Spleen (tissue), 11 donors: Measurements from ENCODE around the gene CRHR2. TPM values are rescaled to one million over a fixed set of nuclear protein-coding genes. Genes with fewer than 3 reads are reported as not detected.
A peak's percentile ranks its signal among the peaks of the same experiment; 100 is the strongest.

Experiments
- DNase-seq: peaks from one replicate; pipeline ENCODE4 v3.0.0-alpha.2; 2020
- H3K27ac ChIP-seq, 8 donors: fragments of 200-600 bp; sonication (generic) in 7 of 8; 1 replicate in 4 of 8; 2 replicates in 4 of 8; pipeline versions ENCODE4 v1.5.0 to v1.8.0; 2016 to 2021; ENCODE audit warnings: inconsistent platforms in 4 of 8, mild to moderate bottlenecking in 4 of 8, moderate library complexity in 1 of 8
- H3K27me3 ChIP-seq, 7 donors: fragments of 200-600 bp; sonication (generic) in 6 of 7; replicated peaks in 1 of 7; 1 replicate in 4 of 7; 2 replicates in 3 of 7; pipeline versions ENCODE4 v1.5.0 to v1.8.0; 2016 to 2021; ENCODE audit warnings: inconsistent platforms in 3 of 7, mild to moderate bottlenecking in 1 of 7
- H3K36me3 ChIP-seq, 6 donors: fragments of 200-600 bp; sonication (generic) in 5 of 6; 1 replicate in 4 of 6; 2 replicates in 2 of 6; pipeline versions ENCODE4 v1.5.0 to v1.8.0; 2016 to 2021; ENCODE audit warnings: inconsistent platforms in 2 of 6
- H3K4me1 ChIP-seq, 6 donors: fragments of 200-600 bp; sonication (generic) in 5 of 6; 1 replicate in 3 of 6; 2 replicates in 3 of 6; pipeline versions ENCODE4 v1.5.0 to v1.8.0; 2016 to 2021; ENCODE audit warnings: inconsistent platforms in 3 of 6
- H3K4me3 ChIP-seq, 8 donors: fragments of 200-600 bp; sonication (generic) in 7 of 8; 1 replicate in 4 of 8; 2 replicates in 4 of 8; pipeline versions ENCODE4 v1.5.0 to v1.8.0; 2016 to 2021; ENCODE audit warnings: inconsistent platforms in 4 of 8, mild to moderate bottlenecking in 4 of 8, moderate library complexity in 2 of 8
- H3K9me3 ChIP-seq, 8 donors: fragments of 200-600 bp; sonication (generic) in 7 of 8; 1 replicate in 4 of 8; 2 replicates in 4 of 8; pipeline versions ENCODE4 v1.5.0 to v1.8.0; 2016 to 2021; ENCODE audit warnings: inconsistent platforms in 4 of 8
- CTCF ChIP-seq, 11 experiments: fragments of 200-600 bp in 7 of 11; fragments of 450-650 bp in 4 of 11; sonication (generic) in 4 of 11; IDR thresholded peaks in 8 of 11; conservative IDR thresholded peaks in 3 of 11; 1 replicate in 7 of 11; 2 replicates in 4 of 11; pipeline versions ENCODE4 v1.4.0 to v1.8.0; 2016 to 2021; ENCODE audit warnings: antibody characterized with exemption in 11 of 11, inconsistent platforms in 4 of 11, mild to moderate bottlenecking in 1 of 11
- POLR2A ChIP-seq, 3 donors: fragments of 450-650 bp; IDR thresholded peaks; one replicate each; pipeline ENCODE4 v1.5.1; 2017; ENCODE audit warnings: antibody characterized with exemption in 3 of 3, mild to moderate bottlenecking in 1 of 3
- POLR2AphosphoS5 ChIP-seq, 3 donors: sonication (generic); formaldehyde crosslinking; IDR thresholded peaks; one replicate each; pipeline ENCODE4 v1.5.1; 2017; ENCODE audit warnings: antibody characterized with exemption in 3 of 3
- WGBS, 5 donors: extraction: QIAGEN DNeasy Blood & Tissue Kit in 3 of 5; methylation state at CpG; one replicate each; pipeline versions ENCODE4 v1.1.5 to v1.1.7; 2013 to 2018; 5-methylcytosine and 5-hydroxymethylcytosine counted together
- intact Hi-C: fragments of 100-400 bp; cut with DNase I; formaldehyde crosslinking; loops from one replicate; pipeline ENCODE4 v1.15.0; 2023; ENCODE audit warnings: low total_unique reads
- polyA plus RNA-seq, 3 donors: library from polyadenylated mRNA; stranded (reverse); fragments of 200-250 nt; gene quantifications; one replicate each; pipeline ENCODE4 v1.2.1, GENCODE V29; 2013
- total RNA-seq, 7 donors: library from RNA; depleted of rRNA in 3 of 7; stranded (reverse); fragments of >200 nt in 3 of 7; fragmentation: NEBNext Ultra II Directional in 4 of 7; extraction: Animal tissue kit (Norgen Biotek cat#: 25700) in 4 of 7; gene quantifications; one replicate each; pipeline versions ENCODE4 v1.1.0 to v1.2.1, GENCODE V29; 2016 to 2021
- donor health status: healthy with polysubstance abuse.
- donor health status: DM: no; HTN: no; CAD: no; lungs with moderate emphysema.
- donor health status: DM: no; HTN: no; CAD: no.
- donor health status: Bipolar disorder and iron deficiency.
- donor health status: healthy.
- donor health status: DM: no; HTN: no; CAD: no.
- donor health status: DM: yes; HTN: yes; CAD: no.

Gene CRHR2
- total and polyA plus RNA-seq, 10 donors, result not detected

- Histone ChIP-seq H3K27ac (no peak overlapping the region), H3K27me3 (peaks cover 0 to 16% (median 0%) of the 10 kb centered on the region in 7 donors), H3K9me3 (no peaks in the 10 kb centered on the region), H3K4me1 (no peaks in the 10 kb centered on the region), H3K36me3 (no peaks in the 10 kb centered on the region), H3K4me3 (no peak overlapping the region)
- DNase-seq, result no peak
- WGBS, 5 donors, result 67 to 83% (median 68%) methylated on average over 7 to 8 of the region's 8 CpGs
- TF ChIP-seq POLR2AphosphoS5 (IDR thresholded peaks at IDR 0.05), result no peak
- no peak for TF ChIP-seq POLR2A (IDR thresholded peaks at IDR 0.05)
- TF ChIP-seq CTCF (IDR thresholded peaks at IDR 0.05 in 8 of 11, conservative IDR thresholded peaks at IDR 0.05 in 3 of 11), result no peak
- intact Hi-C loops, result no loop called here
These were observed 17.2 kb downstream of the CRHR2 start for GRCh38 chr7:30665043-30665442.

GRCh38 chr7:30664184-30664885 is 17.9 kb downstream of the CRHR2 start:
- TF ChIP-seq POLR2A (IDR thresholded peaks at IDR 0.05), result no peak
- no peak for TF ChIP-seq POLR2AphosphoS5 (IDR thresholded peaks at IDR 0.05)
- no peak for TF ChIP-seq CTCF (IDR thresholded peaks at IDR 0.05 in 8 of 11, conservative IDR thresholded peaks at IDR 0.05 in 3 of 11)
- Histone ChIP-seq H3K36me3 (no peaks in the 10 kb centered on the region), H3K4me1 (no peaks in the 10 kb centered on the region), H3K4me3 (no peak overlapping the region), H3K27ac (no peak overlapping the region), H3K9me3 (no peaks in the 10 kb centered on the region), H3K27me3 (peaks cover 0 to 16% (median 0%) of the 10 kb centered on the region in 7 donors)
- WGBS, 5 donors, result 60 to 90% (median 84%) methylated on average over 2 of the region's 2 CpGs
- DNase-seq, result peak; percentile 30
- intact Hi-C loops, result no loop called here

- Histone ChIP-seq H3K36me3 (no peaks in the 10 kb centered on the region), H3K4me1 (no peaks in the 10 kb centered on the region), H3K27ac (no peak overlapping the region), H3K4me3 (no peak overlapping the region), H3K9me3 (no peaks in the 10 kb centered on the region), H3K27me3 (peaks cover 0 to 16% (median 0%) of the 10 kb centered on the region in 7 donors)
- TF ChIP-seq POLR2AphosphoS5 (IDR thresholded peaks at IDR 0.05) (no peak), POLR2A (IDR thresholded peaks at IDR 0.05) (no peak), CTCF (IDR thresholded peaks at IDR 0.05 in 8 of 11, conservative IDR thresholded peaks at IDR 0.05 in 3 of 11) (no peak)
- WGBS, 5 donors, result 57 to 91% (median 84%) methylated on average over 3 to 4 of the region's 4 CpGs
- intact Hi-C loops, result no loop called here
- DNase-seq, result peak; percentile 45
These were observed 18.8 kb downstream of the CRHR2 start for GRCh38 chr7:30663414-30663813.

- intact Hi-C loops, result no loop called here
- no peaks in the 10 kb centered on the region for H3K9me3 ChIP-seq
- no peaks in the 10 kb centered on the region for H3K36me3 ChIP-seq
- H3K4me1 ChIP-seq, result no peaks in the 10 kb centered on the region
- 83 to 94% (median 86%) methylated on average over 7 to 9 of the region's 9 CpGs for WGBS, 5 donors
- no peak overlapping the region for H3K27ac ChIP-seq
- H3K27me3 ChIP-seq, result peaks cover 0 to 16% (median 0%) of the 10 kb centered on the region in 7 donors
- no peak for TF ChIP-seq POLR2AphosphoS5 (IDR thresholded peaks at IDR 0.05)
- TF ChIP-seq CTCF (IDR thresholded peaks at IDR 0.05 in 8 of 11, conservative IDR thresholded peaks at IDR 0.05 in 3 of 11), result no peak
- no peak for TF ChIP-seq POLR2A (IDR thresholded peaks at IDR 0.05)
- DNase-seq, result peak; percentile 55
- no peak overlapping the region for H3K4me3 ChIP-seq
These were observed 19.8 kb downstream of the CRHR2 start for GRCh38 chr7:30662431-30662939.
